Choroid plexus epithelial cell (primary cell): ENCODE data around the gene NVL.

Experiments
- DNase-seq: peaks from one replicate; pipeline ENCODE4 v3.0.0-alpha.2; 2010; ENCODE audit warnings: low read depth
- H3K4me3 ChIP-seq: 2 replicates; pipeline ENCODE4 v1.5.1; 2011; ENCODE audit warnings: low read depth, mild to moderate bottlenecking, control low read depth, low read length, moderate library complexity
- CTCF ChIP-seq: conservative IDR thresholded peaks from 2 replicates; pipeline ENCODE4 v1.5.1; 2011; ENCODE audit warnings: low read depth, mild to moderate bottlenecking, control low read depth, inconsistent platforms, low read length, moderate library complexity

The NVL gene

GRCh38 chr1:224253721-224254120 lies 76.3 kb downstream of the NVL start:
- peak; percentile 34 for DNase-seq
- no peak for TF ChIP-seq CTCF
- H3K4me3 ChIP-seq = no peak overlapping the region

GRCh38 chr1:224252479-224252878 lies 77.5 kb downstream of the NVL start:
- DNase-seq = no peak
- TF ChIP-seq CTCF = no peak
- H3K4me3 ChIP-seq = no peak overlapping the region

GRCh38 chr1:224251741-224252146 lies 78.2 kb downstream of the NVL start:
- no peak for DNase-seq
- TF ChIP-seq CTCF = no peak
- H3K4me3 ChIP-seq = no peak overlapping the region

- no peak overlapping the region for H3K4me3 ChIP-seq
- DNase-seq = peak; percentile 63
- no peak for TF ChIP-seq CTCF
These were observed 84.8 kb downstream of the NVL start for GRCh38 chr1:224245188-224245587.

- no peak for TF ChIP-seq CTCF
- no peak for DNase-seq
These were observed 91.2 kb downstream of the NVL start for GRCh38 chr1:224238756-224239155.

GRCh38 chr1:224238212-224238611 lies 91.8 kb downstream of the NVL start:
- no peak for TF ChIP-seq CTCF
- DNase-seq = no peak
- no peak overlapping the region for H3K4me3 ChIP-seq

More at GRCh38 chr1:224238756-224239155, 91.2 kb downstream of the NVL start:
- no peak overlapping the region for H3K4me3 ChIP-seq

- no peak for DNase-seq
- TF ChIP-seq CTCF = no peak
- no peak overlapping the region for H3K4me3 ChIP-seq
These were observed 92.7 kb downstream of the NVL start for GRCh38 chr1:224237119-224237881.
